Upper lobe of right lung (tissue), 1 donor: Measurements from ENCODE around the gene CLC. TPM values are rescaled to one million over a fixed set of nuclear protein-coding genes. Genes with fewer than 3 reads are reported as not detected.
"Not testable (repeated sequence)": the region's sequence is repeated elsewhere in the genome, so short reads cannot be mapped to it uniquely, and the experiment has no call there.

Experiments used
- ATAC-seq: fragments of 200-7000 bp; cut with Tn5 transposase; one replicate; pipeline ENCODE4 v1.9.1; 2020; ENCODE audit warnings: mild to moderate bottlenecking, moderate library complexity
- DNase-seq: peaks from one replicate; pipeline ENCODE4 v3.0.0-alpha.2; 2020
- H3K27ac ChIP-seq: fragments of 200-600 bp; one replicate; pipeline ENCODE4 v1.8.0; 2022
- H3K27me3 ChIP-seq: fragments of 200-600 bp; one replicate; pipeline ENCODE4 v1.8.0; 2022; ENCODE audit warnings: mild to moderate bottlenecking
- H3K36me3 ChIP-seq: fragments of 200-600 bp; one replicate; pipeline ENCODE4 v1.8.0; 2022
- H3K4me1 ChIP-seq: fragments of 200-600 bp; one replicate; pipeline ENCODE4 v1.8.0; 2022
- H3K4me3 ChIP-seq: fragments of 200-600 bp; one replicate; pipeline ENCODE4 v1.8.0; 2022; ENCODE audit warnings: mild to moderate bottlenecking
- H3K9me3 ChIP-seq: fragments of 200-600 bp; one replicate; pipeline ENCODE4 v1.8.0; 2022
- CTCF ChIP-seq: fragments of 200-600 bp; IDR thresholded peaks from one replicate; pipeline ENCODE4 v1.8.0; 2022; ENCODE audit warnings: antibody characterized with exemption
- intact Hi-C: fragments of 100-400 bp; cut with DNase I; formaldehyde crosslinking; loops from one replicate; pipeline ENCODE4 v1.11.0; 2022
- total RNA-seq: library from RNA; stranded (reverse); fragmentation: NEBNext Ultra II Directional; extraction: Animal tissue kit (Norgen Biotek cat#: 25700); gene quantifications from one replicate; pipeline ENCODE4 v1.2.1, GENCODE V29; 2021
- donor health status: DM: no; HTN: yes; CAD: no; lungs with severe emphysema.

Gene CLC
- total RNA-seq, 1 donor from 2014 or later = not detected

GRCh38 chr19:39728040-39728439 lies 9.8 kb downstream of the CLC start:
- intact Hi-C loops = no loop called here
- no peaks in the 10 kb centered on the region for H3K4me1 ChIP-seq
- no peak overlapping the region for H3K27ac ChIP-seq
- no peaks in the 10 kb centered on the region for H3K27me3 ChIP-seq
- no peak for DNase-seq
- H3K4me3 ChIP-seq = no peak overlapping the region
- TF ChIP-seq CTCF = no peak
- no peak for ATAC-seq
- H3K9me3 ChIP-seq = no peaks in the 10 kb centered on the region
- no peaks in the 10 kb centered on the region for H3K36me3 ChIP-seq

- Histone ChIP-seq H3K9me3 (no peaks in the 10 kb centered on the region), H3K27me3 (no peaks in the 10 kb centered on the region), H3K36me3 (no peaks in the 10 kb centered on the region), H3K27ac (no peak overlapping the region), H3K4me1 (no peaks in the 10 kb centered on the region), H3K4me3 (no peak overlapping the region)
- TF ChIP-seq CTCF = no peak
- no peak for ATAC-seq
- intact Hi-C loops = no loop called here
- DNase-seq = no peak
Observed at GRCh38 chr19:39727070-39727800, 10.6 kb downstream of the CLC start.

DNA sequence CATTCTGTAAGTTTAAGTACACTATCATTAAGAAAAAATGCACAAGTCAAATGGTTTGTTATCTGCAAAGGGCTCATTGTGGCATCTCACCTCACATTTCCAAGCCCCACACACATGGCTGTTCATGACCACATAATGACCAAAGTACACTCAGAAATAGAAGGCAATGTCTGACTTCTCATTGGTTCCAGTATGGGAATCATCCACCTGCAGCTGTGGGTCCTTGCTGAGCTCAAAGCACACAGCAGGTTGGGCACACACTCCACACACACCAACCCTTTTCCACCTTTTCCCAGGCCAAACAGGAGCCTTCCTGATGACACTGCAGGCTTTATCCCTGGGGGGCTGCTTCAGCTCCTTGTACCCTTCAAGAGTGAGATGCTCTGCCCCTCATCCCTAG lies 11.8 kb downstream of the CLC start:
- Histone ChIP-seq H3K27me3 (no peaks in the 10 kb centered on the region), H3K27ac (no peak overlapping the region), H3K36me3 (no peaks in the 10 kb centered on the region), H3K4me3 (no peak overlapping the region), H3K4me1 (no peaks in the 10 kb centered on the region), H3K9me3 (no peaks in the 10 kb centered on the region)
- intact Hi-C loops = no loop called here
- ATAC-seq (no peak), DNase-seq (no peak)
- TF ChIP-seq CTCF = no peak

- H3K27me3 ChIP-seq, ATAC-seq, H3K27ac ChIP-seq, DNase-seq, intact Hi-C loops, H3K4me3 ChIP-seq, H3K4me1 ChIP-seq, H3K9me3 ChIP-seq, H3K36me3 ChIP-seq: not testable (repeated sequence)
Observed at GRCh38 chr19:39720144-39720543, 17.7 kb downstream of the CLC start.

GRCh38 chr19:39710333-39710890 lies 27.4 kb downstream of the CLC start:
- Histone ChIP-seq H3K27me3 (no peaks in the 10 kb centered on the region), H3K36me3 (no peaks in the 10 kb centered on the region), H3K4me3 (no peak overlapping the region), H3K27ac (no peak overlapping the region), H3K4me1 (no peaks in the 10 kb centered on the region), H3K9me3 (no peaks in the 10 kb centered on the region)
- no peak for ATAC-seq
- DNase-seq = no peak
- TF ChIP-seq CTCF = no peak
- intact Hi-C loops = no loop called here

DNA sequence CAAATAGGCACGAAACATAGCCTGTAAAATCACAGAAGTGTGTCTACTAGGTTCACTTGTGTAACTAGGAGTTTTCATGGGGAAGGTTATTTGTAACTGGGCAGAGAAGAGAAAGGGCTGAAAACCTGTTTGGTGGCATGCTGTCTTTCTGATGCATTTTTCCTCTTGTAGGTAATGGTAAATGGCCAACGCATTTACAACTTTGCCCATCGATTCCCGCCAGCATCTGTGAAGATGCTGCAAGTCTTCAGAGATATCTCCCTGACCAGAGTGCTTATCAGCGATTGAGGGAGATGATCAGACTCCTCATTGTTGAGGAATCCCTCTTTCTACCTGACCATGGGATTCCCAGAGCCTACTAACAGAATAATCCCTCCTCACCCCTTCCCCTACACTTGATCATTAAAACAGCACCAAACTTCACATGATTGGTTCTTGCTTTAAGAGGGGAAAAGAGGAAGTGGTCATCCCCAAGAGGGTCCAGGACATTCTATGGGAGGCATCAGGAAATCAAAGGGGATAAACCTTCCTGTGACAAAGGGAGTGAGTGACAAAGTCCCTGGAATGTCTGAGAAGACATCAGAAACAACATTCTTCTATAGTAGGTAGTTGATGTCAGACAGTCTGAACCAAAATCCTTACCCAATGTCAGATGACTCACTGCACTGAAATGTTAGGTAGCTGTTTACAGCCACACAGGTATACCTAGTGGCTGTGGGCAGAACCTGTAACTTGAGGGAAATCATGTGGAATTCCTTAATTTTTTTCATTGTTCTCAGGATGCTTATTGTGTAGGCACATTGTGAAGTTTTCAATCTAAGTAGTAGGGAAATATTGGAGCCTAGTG lies 28.6 kb downstream of the CLC start:
- Histone ChIP-seq H3K27me3 (no peaks in the 10 kb centered on the region), H3K9me3 (no peaks in the 10 kb centered on the region), H3K36me3 (no peaks in the 10 kb centered on the region), H3K27ac (no peak overlapping the region), H3K4me1 (no peaks in the 10 kb centered on the region), H3K4me3 (no peak overlapping the region)
- no peak for TF ChIP-seq CTCF
- no peak for DNase-seq
- no peak for ATAC-seq
- intact Hi-C loops = no loop called here
